Measurements from ENCODE around the gene CCP110. TPM values are rescaled to one million over a fixed set of nuclear protein-coding genes. Genes with fewer than 3 reads are reported as not detected.

CCP110 gene
- total and polyA plus RNA-seq, 2 donors from 2014 or later, result 3.5 to 14.5 TPM

DNA sequence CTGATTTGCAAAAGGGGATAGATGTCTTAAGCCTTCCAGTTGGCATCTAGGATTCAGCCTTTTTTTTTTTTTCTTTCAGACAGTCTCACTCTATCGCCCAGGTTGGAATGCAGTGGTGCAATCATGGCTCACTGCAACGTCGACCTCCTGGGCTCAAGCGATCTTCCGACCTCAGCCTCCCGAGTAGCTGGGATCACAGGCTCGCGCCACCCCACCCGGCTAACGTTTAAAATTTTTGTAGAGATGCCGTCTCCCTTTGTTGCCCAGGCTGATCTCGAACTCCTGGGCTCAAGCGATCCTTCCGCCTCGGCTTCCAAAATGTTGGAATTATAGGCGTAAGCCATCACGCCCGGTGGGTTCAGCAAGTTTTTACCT is 571 bp upstream of the CCP110 start:
- H3K27ac ChIP-seq (ENCODE audit: low read depth in 2 of 2, low read length in 2 of 2), result no peak overlapping the region
- H3K9me3 ChIP-seq (ENCODE audit: control insufficient read depth in 2 of 3, insufficient read depth in 1 of 3, low read length in 3 of 3), result no peaks in the 10 kb centered on the region
- H3K9ac ChIP-seq (ENCODE audit: low read length in 3 of 3), result no peak overlapping the region
- no peak overlapping the region for H3K4me3 ChIP-seq (ENCODE audit: low read length in 3 of 3)
- intact Hi-C loops (cut with DNase I), result no loop called here
- H3K4me1 ChIP-seq (ENCODE audit: control insufficient read depth in 2 of 3, insufficient read depth in 2 of 3, low read depth in 1 of 3, low read length in 3 of 3), result peaks cover 8 to 13% (median 8%) of the 10 kb centered on the region in 3 donors
- H3K27me3 ChIP-seq (ENCODE audit: control insufficient read depth, insufficient read depth, low read length), result no peaks in the 10 kb centered on the region
- no peak for FAIRE-seq
- DNase-seq, result peak in 3 of 5 donors; percentile 14 to 76 (median 68)
- TF ChIP-seq, protein P1, sequence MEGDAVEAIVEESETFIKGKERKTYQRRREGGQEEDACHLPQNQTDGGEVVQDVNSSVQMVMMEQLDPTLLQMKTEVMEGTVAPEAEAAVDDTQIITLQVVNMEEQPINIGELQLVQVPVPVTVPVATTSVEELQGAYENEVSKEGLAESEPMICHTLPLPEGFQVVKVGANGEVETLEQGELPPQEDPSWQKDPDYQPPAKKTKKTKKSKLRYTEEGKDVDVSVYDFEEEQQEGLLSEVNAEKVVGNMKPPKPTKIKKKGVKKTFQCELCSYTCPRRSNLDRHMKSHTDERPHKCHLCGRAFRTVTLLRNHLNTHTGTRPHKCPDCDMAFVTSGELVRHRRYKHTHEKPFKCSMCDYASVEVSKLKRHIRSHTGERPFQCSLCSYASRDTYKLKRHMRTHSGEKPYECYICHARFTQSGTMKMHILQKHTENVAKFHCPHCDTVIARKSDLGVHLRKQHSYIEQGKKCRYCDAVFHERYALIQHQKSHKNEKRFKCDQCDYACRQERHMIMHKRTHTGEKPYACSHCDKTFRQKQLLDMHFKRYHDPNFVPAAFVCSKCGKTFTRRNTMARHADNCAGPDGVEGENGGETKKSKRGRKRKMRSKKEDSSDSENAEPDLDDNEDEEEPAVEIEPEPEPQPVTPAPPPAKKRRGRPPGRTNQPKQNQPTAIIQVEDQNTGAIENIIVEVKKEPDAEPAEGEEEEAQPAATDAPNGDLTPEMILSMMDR (IDR thresholded peaks at IDR 0.05; ENCODE audit: borderline replicate concordance, extremely low read depth, insufficient read depth), result no peak
- H3K36me3 ChIP-seq (ENCODE audit: control insufficient read depth in 2 of 3, insufficient read depth in 3 of 3, low read length in 3 of 3), result peaks cover 0 to 3% (median 0%) of the 10 kb centered on the region in 3 donors

DNA sequence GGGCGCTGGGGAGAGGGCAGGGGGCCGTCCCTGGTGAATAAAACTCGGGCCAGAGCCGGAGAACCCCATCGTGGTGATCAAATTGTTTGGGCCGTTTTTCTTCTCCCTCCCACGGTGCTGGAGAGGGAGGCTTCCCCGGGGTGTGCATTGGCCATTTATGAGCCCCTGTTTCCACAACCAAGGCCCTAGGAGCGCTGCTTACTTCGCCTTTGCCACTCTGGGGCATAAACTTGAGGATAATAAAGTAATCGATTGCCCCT is 544 bp downstream of the CCP110 start:
- TF ChIP-seq, protein P1 (IDR thresholded peaks at IDR 0.05; ENCODE audit: borderline replicate concordance, extremely low read depth, insufficient read depth), result no peak
- Histone ChIP-seq H3K4me3 (ENCODE audit: low read length in 3 of 3) (peak overlapping the region; percentile 87 to 90 (median 88)), H3K27me3 (ENCODE audit: control insufficient read depth, insufficient read depth, low read length) (no peaks in the 10 kb centered on the region), H3K36me3 (ENCODE audit: control insufficient read depth in 2 of 3, insufficient read depth in 3 of 3, low read length in 3 of 3) (peaks cover 0 to 6% (median 0%) of the 10 kb centered on the region in 3 donors), H3K9ac (ENCODE audit: low read length in 3 of 3) (peak overlapping the region; percentile 74 to 79 (median 77)), H3K27ac (ENCODE audit: low read depth in 2 of 2, low read length in 2 of 2) (no peak overlapping the region), H3K4me1 (ENCODE audit: control insufficient read depth in 2 of 3, insufficient read depth in 2 of 3, low read depth in 1 of 3, low read length in 3 of 3) (peaks cover 8 to 13% (median 8%) of the 10 kb centered on the region in 3 donors), H3K9me3 (ENCODE audit: control insufficient read depth in 2 of 3, insufficient read depth in 1 of 3, low read length in 3 of 3) (no peaks in the 10 kb centered on the region)
- FAIRE-seq, result no peak
- intact Hi-C loops (cut with DNase I), result no loop called here
- no peak for DNase-seq

DNA sequence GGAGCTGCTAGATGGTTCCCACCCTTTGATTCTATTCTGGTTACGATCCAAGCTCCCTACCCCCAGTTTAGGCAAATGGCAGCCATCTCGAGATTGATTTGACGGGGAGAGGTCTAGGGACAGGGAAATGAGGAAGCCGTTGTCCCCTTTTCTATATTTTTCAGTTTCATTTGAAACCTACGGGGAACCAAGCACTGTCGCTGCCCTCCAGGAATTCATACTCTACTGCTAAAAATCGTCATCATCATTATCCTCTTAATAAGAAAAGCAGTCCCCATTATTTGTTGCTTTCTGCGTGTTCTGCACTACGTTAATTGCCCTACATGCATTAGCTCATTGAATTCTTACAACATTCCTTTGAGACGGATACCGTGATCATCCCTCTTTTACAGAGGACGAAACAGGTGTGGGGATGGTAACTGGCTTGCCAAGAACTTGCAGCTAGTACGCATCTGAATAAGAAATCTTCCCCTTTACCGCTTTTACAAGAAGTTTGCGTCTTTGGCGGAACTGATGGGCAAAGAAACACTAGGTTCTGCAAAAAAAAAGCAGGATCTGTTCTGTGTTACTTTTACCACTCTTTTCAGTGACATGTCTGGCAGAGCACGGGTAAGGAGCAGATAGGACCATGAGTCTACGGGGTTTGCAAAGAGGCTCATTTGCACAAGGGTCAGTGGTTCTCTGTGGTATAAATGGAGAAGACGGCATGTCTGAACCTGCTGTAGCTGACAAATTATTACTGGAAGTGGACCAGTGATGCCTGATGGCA is 1.1 kb downstream of the CCP110 start:
- Histone ChIP-seq H3K4me1 (ENCODE audit: control insufficient read depth in 2 of 3, insufficient read depth in 2 of 3, low read depth in 1 of 3, low read length in 3 of 3) (peaks cover 3 to 13% (median 8%) of the 10 kb centered on the region in 3 donors), H3K27me3 (ENCODE audit: control insufficient read depth, insufficient read depth, low read length) (no peaks in the 10 kb centered on the region), H3K9me3 (ENCODE audit: control insufficient read depth in 2 of 3, insufficient read depth in 1 of 3, low read length in 3 of 3) (no peaks in the 10 kb centered on the region), H3K4me3 (ENCODE audit: low read length in 3 of 3) (peak overlapping the region; percentile 87 to 90 (median 88)), H3K9ac (ENCODE audit: low read length in 3 of 3) (peak overlapping the region; percentile 74 to 79 (median 77)), H3K36me3 (ENCODE audit: control insufficient read depth in 2 of 3, insufficient read depth in 3 of 3, low read length in 3 of 3) (peaks cover 0 to 6% (median 0%) of the 10 kb centered on the region in 3 donors), H3K27ac (ENCODE audit: low read depth in 2 of 2, low read length in 2 of 2) (no peak overlapping the region)
- TF ChIP-seq, protein P1 (IDR thresholded peaks at IDR 0.05; ENCODE audit: borderline replicate concordance, extremely low read depth, insufficient read depth), result no peak
- no peak for FAIRE-seq
- intact Hi-C loops (cut with DNase I), result no loop called here
- peak in 3 of 5 donors; percentile 18 to 64 (median 61) for DNase-seq

Measured in kidney (tissue), 14 donors.